Measurements from ENCODE around the gene CDH3. TPM values are rescaled to one million over a fixed set of nuclear protein-coding genes. Genes with fewer than 3 reads are reported as not detected.
"Not testable (repeated sequence)": the region's sequence is repeated elsewhere in the genome, so short reads cannot be mapped to it uniquely, and the experiment has no call there.

The CDH3 gene
- total RNA-seq, 1 donor from 2014 or later = 0.45 TPM

- intact Hi-C loops (cut with micrococcal nuclease) = no loop called here
These were observed 55.7 kb downstream of the CDH3 start for GRCh38 chr16:68700831-68701230.

DNA sequence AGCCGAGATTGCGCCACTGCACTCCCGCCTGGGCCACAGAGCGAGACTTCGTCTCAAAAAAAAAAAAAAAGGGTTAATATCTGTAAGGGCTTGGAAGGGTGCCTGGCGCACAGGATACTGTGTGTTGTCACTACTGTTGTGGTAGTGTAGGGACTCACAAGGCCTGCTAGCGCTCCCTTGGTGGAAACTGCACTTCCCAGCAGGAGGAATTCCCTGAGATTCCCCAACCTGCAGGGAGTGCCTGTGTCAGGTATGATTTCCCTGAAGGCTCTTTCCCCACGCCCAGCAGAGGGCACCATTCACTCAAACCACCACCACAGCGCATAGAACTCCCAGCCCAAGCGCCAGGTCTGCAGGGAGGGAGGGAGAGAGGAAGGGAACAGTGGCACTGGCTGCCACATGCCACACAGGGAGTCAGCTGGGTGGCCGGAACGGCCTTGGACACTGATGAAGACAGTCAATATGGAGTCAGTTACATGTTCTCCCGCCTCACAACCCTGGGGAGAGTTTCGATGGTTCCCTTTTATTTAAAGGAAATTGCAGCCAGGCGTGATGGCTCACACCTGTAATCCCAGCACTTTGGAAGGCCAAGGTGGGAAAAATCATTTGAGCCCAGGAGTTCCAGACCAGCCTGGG lies 59.2 kb downstream of the CDH3 start:
- intact Hi-C loops (cut with micrococcal nuclease) = loop anchor here (1.0 kb wide), 2 partner anchors 96 to 176 kb away; no protein-coding TSS in a partner anchor

GRCh38 chr16:68707340-68708152 lies 62.4 kb downstream of the CDH3 start:
- intact Hi-C loops (cut with micrococcal nuclease) = no loop called here

DNA sequence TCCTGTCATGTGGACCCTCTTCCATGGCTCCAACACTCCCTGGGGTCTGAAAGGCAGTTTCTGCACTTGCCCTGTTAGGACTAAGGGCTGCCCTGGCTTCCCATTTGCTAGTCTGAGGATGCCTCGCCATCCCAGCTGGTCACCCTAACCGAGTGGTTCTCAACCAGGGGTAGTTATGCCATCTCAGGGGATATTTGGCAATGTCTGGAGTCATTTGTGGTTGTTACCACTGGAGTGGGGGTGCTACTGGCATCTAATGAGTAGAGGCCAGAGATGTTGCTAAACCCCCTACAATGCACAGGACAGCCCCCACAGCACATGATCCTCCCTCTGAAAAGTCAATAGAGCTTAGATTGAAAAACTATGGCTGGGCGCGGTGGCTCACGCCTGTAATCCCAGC lies 65.1 kb downstream of the CDH3 start:
- intact Hi-C loops (cut with micrococcal nuclease) = no loop called here

GRCh38 chr16:68711421-68712139 lies 66.5 kb downstream of the CDH3 start:
- intact Hi-C loops (cut with micrococcal nuclease) = no loop called here

DNA sequence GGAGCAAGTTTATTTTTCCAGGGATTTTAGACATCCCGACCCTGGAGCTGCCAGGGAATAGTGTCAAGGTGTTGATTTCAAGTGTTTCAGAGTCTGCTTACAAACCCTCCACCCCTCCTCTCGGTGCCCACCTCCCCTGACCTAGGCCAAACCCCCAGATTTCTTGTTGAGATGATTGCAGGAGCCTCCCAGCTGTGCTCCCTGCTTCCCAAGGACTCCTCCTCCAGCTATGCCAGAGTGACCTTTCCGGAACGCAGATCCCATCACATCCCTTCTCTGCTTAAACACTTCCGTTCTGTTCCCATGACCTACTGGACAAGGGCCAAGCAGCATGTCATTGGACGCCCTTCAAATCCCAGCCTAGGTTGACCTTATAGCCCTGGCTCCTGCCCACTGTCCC lies 68.3 kb downstream of the CDH3 start:
- intact Hi-C loops (cut with micrococcal nuclease) = no loop called here

DNA sequence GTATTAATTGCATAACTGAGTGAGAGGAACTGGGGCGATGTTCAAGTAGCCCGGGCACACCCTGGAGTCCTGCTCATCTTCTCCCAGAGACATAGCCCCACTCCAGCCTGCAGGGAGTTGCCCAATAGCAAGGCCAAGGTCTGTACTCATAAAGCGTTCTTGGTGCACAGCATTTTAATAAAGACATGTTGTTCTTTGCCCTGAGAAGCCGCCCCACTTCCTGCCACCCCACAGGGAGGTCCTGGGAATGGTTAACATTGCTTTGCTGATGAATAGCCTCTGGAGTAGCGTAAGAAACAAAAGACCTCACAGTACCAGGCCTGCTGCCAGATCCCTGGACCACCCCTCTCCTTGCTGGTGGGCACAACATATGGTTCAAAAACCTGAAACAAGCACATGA lies 70.4 kb downstream of the CDH3 start:
- intact Hi-C loops (cut with micrococcal nuclease) = no loop called here

DNA sequence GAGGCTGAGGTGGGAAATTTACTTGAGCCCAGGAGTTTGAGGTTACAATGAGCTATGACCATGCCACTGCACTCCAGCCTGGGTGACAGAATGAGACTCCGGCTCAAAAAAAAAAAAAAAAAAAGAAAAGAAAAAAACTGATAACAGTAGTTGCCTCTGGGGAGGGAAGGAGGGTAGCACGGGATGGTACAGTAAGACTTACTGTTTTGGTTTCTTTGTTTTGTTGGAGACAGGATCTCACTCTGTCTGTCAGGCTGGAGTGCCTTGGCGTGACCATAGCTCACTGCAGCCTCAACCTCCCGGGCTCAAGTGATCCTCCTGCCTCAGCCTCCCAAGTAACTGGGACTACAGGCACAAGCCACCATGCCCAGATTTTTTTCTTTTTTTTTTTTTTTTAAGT lies 71.4 kb downstream of the CDH3 start:
- intact Hi-C loops (cut with micrococcal nuclease) = not testable (repeated sequence)

DNA sequence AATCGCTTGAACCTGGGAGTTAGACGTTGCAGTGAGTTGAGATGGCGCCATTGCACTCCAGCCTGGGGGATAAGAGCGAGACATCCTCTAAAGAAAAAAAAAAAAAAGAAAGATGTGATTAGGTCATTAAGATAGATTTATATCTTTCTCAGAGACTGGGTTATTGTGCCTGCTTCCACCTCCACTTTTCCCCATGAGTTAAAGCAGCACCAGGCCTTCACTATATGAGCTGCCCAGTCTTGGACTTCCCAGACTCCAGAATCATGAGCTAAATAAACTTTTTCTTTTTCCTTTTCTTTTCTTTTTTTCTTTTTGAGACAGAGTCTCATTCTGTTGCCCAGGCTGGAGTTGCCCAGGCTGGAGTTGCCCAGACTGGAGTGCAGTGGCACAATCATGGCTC lies 72.6 kb downstream of the CDH3 start:
- intact Hi-C loops (cut with micrococcal nuclease) = no loop called here

DNA sequence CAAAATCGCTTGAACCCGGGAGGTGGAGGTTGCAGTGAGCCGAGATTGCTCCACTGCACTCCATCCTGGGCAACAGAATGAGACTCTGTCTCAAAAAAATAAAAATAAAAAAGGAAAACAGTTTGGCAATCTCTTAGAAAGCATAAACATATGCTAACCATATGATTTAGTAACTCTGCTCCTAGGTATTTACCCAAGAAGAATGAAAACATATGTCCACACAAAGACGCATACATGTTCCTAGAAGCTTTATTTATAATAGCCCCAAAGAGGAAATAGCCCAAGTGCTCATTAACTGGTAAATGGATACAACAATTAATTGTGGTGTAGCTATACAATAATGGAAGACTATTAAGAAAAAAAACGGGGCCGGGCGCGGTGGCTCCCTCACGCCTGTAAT lies 73.5 kb downstream of the CDH3 start:
- intact Hi-C loops (cut with micrococcal nuclease) = no loop called here

GRCh38 chr16:68719993-68720489 lies 74.9 kb downstream of the CDH3 start:
- intact Hi-C loops (cut with micrococcal nuclease) = no loop called here

DNA sequence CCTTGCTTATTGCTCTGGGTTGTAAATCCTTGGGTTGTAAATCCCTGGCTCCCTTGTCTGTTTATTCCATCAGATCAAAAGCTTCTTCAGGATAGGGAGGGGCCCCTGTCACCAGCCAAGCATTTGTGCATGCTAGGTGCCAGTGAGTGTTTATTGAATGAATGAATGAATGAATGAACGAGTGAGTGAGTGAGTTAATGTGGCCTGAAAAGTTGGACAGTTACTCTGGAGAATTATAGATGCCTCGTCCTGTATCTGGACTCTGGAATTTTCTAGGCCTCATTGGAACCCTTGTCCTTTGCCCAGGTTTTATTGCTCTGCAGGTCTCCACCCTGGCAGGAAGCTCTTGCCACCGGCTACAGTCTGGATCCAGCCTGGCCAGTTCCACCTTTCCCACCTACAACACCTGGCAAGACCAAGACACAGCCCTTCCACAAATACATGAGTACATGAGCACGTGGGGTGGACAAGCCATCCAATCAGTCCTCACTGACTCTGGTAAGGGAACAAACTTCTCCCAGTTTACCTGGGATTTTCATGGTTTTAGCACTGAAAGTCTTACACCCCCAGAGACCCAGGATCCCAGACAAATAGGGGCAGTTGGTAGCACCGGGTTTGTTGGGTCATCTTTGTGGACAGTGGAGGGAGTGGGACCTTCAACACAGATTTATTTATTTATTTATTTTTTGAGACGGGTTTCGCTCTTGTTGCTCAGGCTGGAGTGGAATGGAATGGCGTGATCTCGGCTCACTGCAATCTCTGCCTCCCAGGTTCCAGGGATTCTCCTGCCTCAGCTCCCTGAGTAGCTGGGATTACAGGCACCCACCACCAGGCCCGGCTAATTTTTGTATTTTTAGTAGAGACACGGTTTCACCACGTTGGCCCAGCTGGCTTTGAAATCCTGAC lies 77.3 kb downstream of the CDH3 start:
- intact Hi-C loops (cut with micrococcal nuclease) = no loop called here

DNA sequence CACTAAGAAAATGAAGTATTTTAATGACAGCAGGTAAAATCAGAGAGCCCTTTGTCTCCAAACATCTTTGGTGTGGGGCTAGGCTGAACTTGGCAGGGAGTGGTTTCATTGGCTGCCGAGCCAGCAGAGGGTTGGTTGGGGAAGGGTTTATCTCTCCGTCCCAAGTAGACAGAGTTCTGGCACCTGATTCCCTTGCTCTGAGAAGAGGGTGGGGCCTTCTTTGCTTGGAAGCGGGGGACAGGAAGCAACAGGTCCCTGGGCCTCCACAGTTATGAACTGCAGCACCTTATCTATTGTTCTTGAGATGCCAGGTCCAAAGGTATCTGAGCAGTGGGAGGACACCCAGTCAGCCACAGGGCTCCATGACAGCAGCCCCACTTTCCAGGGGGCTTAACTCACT lies 79.7 kb downstream of the CDH3 start:
- intact Hi-C loops (cut with micrococcal nuclease) = no loop called here

GRCh38 chr16:68728523-68728922 lies 83.4 kb downstream of the CDH3 start:
- intact Hi-C loops (cut with micrococcal nuclease) = no loop called here

DNA sequence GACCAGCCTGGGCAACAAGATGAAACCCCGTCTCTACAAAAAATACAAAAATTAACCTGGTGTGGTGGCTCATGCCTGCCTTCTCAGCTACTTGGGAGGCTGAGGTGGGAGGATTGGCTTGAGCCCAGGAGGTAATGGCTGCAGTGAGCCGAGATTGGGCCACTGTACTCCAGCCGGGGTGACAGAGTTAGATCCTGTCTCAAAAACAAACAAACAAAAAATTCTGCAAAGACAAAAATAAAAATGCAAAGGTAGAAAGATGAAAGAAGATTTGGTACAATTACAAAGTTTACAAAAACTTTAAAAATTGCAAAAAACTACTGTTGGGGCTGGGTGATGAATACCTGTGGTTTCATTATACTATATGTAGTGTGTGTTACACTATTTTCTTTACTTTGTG lies 86.5 kb downstream of the CDH3 start:
- intact Hi-C loops (cut with micrococcal nuclease) = no loop called here

DNA sequence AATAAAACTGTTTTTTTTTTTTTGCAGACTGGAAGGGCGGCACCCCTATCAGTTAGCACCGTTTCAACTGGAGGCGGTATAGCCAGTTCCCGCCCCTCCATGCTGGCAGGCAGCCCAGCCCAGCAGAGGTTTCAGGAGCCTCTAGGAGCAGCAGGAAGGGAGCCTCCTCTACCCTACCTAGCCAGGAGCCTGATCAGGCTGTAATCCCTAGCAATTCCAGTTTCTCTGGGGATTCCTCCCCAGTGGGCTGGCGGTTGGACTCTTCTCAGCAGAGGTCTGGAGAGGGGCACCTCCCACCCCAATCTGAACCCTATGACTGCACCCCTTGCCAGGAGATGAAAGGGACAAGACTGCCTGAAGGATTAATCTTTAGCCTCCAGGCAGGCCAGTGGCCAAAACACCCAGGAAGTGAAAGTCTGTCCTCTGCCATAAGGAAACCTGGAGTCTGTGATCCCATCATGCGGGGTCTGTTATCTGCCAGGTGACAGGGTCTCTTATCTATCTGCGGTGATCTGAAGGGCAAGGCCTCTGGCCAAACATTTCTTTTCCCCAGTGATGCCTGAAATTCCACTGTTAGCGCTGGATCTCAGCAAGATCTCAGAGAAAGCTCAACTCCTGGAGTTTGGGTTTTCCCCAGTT lies 87.1 kb downstream of the CDH3 start:
- intact Hi-C loops (cut with micrococcal nuclease) = no loop called here

DNA sequence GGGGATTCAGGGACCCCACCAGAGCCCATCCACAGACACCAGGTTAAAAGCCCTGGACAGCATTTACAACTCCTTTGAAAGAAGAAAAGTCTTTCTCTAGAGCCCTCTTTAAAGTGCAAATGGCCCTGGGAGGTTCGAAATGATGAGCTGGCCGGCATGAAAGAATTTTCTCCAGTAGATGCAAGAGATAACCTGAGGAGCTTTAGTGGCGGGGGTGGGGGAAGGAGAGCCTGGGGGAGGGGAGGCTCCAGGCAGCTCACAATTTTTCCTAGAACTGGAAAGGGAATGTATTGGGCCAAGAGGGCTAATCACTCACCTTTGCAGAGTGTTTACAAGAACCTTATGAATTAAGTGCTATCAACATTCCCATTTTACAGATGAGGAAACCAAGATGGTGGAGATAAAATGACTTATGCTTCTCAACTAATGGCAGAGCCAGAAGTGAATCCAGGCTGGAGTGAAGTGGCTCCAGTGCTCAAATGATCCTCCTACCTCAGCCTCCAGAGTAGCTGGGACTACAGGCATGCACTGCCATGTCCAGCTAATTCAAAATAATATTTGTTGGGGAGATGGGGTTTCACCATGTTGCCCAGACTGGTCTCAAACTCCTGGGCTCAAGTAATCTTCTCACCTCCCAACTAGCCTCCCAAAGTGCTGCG lies 87.8 kb downstream of the CDH3 start:
- intact Hi-C loops (cut with micrococcal nuclease) = no loop called here

DNA sequence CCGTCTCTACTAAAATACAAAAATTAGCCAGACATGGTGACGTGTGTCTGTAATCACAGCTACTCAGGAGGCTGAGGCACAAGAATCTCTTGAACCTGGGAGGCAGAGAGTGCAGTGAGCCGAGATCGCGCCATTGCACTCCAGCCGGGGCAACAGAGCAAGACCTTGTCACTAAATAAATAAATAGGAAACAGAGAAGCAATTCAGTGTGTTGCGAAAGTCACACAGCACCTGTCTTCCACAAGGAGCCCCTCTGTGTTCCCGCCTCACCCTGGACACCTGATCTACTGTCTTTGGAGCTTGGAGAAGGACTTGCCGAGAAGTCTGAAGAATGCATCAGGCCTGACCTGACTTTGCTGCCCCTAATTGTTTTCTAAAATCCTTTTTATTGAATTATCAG lies 88.5 kb downstream of the CDH3 start:
- intact Hi-C loops (cut with micrococcal nuclease) = no loop called here

DNA sequence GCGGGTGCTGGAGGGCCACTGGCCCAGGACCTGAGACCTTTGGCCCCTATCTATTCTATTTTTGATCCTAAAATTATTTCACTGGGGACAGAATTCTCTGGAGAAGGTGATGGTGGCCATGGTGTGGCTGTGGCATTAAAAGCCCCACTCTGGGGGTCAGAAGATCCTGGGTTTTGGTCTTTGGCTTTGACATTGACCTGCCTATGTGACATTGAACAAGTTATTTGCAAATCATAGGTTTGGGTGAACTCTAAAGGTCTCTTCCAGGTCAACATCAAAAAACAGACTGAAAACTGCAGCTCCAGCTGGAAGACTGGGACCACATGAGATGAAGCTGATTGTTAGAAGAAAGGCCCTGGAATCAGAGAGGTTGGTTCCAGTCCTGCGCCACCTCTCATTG lies 89.7 kb downstream of the CDH3 start:
- intact Hi-C loops (cut with micrococcal nuclease) = no loop called here

- intact Hi-C loops (cut with micrococcal nuclease) = no loop called here
These were observed 91.5 kb downstream of the CDH3 start for GRCh38 chr16:68736561-68736960.

All from T-helper 2 cell treated with Interferon-gamma antibody and Interleukin-4, amounts not matched to agents 100 ng/mL and 5 ng/mL, for 36 hours (primary cell).